AG20443 (cell line): ENCODE results near the gene KCNH4.
"Not testable (repeated sequence)": the region's sequence is repeated elsewhere in the genome, so short reads cannot be mapped to it uniquely, and the experiment has no call there.

ENCODE experiments used
- DNase-seq: peaks from one replicate; pipeline ENCODE4 v3.0.0; 2012; ENCODE audit warnings: low spot score, mixed read lengths

KCNH4 gene

DNA sequence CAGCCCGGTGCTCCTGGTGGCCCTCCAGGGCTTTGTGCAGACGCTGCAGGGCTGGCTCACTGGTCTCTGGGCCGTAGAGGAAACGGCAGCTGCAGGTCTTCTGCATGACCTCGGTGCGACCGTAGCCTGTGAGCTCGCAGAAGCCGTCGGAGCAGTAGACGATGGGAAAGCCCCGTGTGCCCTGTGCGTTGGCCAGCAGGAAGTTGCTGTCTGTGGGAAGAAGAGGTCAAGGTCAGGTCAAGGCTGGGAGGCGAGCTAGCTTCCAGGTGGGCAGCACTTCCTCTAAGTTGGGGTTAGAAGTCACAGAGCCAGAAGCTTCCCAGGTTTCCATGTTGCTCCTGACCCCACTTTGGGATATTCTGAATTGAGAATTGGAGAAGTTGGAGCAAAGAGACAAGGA is 2.1 kb downstream of the KCNH4 start:
- no peak for DNase-seq

DNA sequence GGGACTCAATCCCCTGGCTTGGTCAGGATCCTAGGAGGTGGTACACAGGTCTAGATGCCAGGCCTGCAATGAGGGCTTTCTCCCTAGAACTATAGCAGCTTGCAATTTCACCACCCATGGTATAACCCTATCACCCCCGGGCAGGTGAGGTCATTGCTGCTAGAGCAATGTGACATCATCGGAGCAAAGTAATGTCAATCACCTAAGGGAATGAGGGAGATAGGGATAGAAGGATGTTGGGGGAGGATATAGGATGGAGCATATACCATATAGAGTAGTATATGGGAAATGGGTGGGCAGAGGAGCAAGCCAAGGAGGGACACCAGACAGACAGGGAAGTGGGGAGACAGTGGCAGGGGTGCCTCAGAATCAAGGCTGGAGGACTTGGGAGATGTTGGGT is 3.3 kb downstream of the KCNH4 start:
- DNase-seq: no peak

DNA sequence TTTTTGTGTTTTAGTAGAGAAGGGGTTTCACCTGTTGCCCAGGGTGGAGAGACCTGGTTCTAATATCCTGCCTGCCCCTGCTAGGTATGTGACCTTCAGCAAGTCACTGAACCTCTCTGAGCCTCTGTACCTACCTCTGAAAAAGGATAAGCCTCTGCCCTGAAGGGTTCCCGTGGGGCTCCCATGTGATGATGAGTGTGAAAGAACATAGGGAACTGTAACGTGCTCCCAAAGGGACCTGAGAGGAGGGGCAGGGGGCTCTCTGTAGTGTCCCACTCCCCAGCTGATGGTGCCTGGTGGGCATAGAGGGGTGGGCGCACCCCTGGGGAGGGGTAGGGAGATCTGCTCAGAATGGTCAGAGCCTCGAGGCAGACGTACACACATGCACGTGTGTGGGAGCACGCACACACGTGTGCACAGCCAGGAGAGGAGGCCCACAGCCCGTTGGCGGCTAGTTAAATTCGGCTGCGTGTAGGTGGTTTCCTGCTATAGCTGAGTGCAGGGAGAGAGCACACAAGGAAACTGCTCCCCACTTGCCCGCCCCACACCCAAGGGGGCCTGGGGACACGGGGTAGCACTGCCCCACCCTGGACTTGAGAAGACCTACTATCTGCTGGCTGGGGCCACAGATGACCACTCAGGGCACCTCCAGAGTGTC is 6.7 kb downstream of the KCNH4 start:
- no peak for DNase-seq

DNA sequence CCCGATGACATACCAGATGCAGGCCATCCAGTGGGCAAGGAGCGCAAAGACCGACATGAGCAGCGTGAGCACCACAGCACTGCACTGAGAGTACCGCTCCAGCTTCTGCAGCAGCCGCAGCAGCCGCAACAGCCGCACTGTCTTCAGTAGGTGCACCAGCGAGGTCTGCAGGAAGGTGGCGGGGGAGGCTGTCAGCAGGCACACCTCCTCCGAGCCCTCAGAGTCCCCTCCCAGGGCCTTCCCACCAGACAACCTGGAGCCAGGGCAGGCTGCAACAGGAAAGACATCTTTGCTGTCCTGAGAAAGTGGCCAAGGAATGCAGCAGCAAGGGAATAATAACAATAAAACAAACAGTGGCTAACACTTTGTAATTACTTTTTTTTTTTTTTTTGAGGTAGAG is 9.1 kb downstream of the KCNH4 start:
- DNase-seq: no peak

DNA sequence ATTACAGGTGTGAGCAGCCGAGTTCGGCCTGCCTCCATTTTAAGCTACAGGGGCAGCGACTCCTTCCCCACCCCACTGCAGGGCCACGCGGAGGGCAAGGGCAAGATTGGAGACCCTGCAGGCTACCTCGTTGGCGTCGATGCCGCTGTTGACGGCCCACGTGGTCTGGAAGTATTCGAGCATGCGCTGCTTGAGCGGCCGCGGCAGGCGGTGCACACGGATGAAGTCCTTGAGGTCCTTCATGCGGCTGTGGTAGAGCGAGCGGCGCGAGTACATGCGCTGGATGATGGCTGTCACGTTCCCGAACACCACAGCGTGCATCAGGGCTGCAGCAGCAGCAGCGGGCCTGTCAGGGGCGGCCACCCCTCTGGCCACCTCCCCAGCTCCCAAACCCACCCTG is 11.6 kb downstream of the KCNH4 start:
- no peak for DNase-seq

DNA sequence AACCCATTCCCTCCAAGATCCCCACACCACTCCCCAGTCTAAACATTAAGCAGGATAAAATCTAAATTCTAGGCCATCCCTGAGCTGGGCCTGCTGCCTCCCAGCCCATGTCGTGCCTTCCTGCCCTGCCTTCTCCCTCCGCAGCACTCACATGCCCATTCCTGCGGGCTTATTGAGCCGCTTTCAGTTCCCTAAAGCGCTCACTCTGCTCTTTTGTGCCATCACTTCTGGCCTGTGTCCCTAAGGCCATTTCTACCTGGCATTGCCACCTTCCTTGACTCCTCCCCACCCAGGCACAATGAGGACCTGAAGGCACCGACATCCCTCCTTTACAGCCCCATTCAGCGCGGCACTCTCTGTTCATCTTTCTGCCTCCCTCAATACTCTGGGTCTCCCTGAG is 13.1 kb downstream of the KCNH4 start:
- no peak for DNase-seq

DNA sequence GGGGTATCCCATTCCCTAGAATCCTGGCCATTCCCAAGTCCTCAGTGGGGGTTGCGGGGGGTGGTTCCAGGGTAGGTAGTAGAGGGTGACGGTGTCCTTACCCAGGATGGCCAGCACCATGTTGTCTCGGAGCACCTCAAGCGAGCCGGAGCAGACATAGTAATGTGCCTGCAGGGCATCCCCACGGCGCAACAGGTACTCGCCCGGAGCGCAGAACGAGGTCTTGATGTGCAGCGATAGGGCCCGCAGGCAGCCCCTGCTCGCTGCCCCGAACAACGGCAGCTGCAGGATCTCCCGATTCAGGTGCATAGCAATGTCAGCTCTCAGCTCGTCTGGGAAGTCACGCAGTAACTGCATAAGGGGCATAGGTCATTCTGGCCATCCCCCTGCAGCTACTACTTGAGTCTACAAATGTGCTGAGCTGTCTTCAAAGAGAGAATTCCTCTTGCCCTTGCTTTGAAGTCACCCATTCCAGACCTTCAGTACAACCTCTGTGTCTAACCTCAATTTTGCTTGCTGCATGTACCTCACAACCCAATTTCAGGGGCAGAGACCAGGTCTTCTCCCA is 14.7 kb downstream of the KCNH4 start:
- DNase-seq: no peak

DNA sequence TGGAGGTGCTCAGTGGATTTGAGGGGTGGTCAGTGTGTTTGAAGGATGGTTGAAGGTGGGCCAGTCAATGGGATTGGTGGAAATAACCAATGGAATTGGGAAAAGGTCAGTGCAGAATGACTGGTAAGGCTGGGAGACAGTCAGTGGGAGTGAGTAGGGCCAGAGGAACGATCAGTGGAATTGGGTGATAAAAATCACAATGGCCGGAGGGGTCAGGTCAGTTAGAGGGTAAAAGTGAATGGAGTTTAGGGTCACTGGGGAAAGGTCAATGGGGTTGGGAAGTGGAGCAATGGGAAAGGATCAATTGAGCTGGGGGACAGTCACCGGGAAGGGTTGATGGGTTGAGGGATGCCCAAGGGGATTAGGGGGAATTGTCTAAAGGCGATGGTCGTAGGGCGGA is 15.2 kb downstream of the KCNH4 start:
- DNase-seq: no peak

DNA sequence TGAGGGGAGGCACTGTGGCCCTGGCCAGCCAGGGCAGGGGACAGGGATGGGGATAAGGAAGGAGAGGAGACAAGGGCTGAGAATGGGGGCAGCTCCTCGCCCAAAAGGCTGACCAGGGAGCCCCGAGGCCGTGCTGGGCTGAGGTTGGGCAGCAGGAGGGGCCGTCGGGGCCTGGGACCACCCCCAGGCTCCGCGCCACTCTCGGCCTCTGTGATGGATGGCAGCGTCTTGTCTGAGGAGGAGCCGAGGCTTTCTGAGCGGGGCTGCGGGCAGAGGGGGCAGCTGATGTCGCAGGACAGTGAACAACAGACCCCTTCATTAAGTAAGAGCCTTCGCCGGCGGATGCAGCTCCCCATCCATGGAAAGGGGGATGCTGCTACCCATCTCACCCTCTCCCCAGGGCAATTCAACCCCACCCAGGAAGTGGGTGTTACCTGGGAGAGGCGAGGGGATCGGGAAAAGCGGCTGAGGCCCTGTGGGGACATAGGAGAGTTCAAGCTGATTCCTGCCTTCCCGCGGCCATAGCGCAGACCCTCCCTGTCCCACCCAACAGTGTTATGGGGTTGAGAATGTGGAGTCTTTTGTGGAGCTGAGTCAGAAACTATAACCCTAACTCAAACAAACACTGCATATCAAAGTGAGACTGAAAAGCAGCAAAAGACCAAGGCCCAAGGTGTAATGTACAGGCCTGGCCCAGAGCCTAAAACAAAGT is 17.1 kb downstream of the KCNH4 start:
- DNase-seq: no peak

DNA sequence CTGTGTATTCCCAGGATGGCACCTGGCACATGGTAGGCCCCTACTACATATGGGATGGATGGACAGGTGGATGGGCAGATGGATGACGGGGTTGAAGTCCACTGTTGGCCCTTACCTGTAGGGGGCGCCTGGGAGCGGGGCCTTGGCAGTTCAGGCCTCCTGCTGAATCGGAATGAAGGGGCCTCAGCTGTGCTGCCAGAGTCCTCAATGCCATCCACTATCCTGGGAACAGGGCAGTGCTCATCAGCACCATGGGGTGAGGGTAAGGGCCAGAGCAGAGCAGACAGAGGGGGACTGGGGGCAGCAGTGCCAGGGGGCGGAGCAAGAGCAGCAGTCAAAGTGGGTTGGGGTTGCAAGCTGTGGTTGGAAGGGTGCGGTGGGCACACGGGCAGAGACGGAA is 17.8 kb downstream of the KCNH4 start:
- no peak for DNase-seq

DNA sequence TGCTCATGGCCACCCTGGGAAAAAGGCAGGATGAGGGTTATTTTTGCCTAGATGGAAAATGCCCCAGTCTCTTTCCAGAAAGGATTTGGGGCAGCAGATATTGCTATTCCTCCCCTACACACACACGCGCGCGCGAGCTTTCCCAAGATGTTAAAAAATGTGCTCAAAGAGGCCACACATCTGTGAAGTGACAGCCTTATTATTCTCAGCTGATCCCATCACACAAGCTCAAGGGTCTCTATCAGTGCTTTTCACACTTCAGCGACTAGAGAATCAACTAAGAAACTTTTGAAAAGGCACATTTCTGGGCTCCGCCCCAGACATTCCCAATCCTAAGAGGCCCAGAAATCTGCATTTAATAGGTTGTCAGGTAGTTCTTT is 20.4 kb downstream of the KCNH4 start:
- no peak for DNase-seq

DNA sequence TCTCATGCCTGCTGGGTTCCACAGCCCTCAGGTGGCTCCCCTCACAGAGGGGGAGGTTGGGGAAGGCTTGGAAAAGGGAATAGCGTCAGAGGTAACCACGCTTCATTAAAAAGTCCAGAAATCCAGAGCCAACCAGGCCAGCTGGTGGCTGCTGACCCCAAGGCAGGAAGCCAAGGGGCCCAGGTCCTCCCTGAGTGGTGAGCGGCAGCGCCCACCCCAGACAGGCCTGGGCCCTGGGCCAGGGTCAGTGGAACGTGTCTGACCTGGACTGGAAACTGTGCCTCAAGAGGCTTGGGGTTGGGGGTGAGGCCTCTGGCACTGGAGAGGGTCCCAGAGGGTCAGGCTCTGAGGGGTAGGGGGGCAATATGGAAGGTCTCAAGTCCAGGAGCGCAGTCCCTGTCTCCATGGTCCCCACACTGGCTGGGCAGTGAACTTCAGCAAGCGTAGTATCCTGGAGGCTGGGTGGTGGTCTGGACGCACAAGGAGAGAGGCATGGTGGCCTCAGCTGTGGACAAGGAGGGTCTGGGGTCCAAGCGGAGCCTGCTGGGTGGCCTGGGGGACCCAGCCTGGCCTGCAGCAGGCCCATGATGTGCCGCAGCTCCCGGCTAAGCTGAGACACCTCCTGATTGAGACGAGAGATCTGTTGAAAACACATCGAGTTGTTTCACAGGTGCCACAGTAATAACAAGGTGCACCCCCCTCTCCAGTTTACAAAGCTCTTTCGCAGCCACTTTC is 21.0 kb downstream of the KCNH4 start:
- no peak for DNase-seq

DNA sequence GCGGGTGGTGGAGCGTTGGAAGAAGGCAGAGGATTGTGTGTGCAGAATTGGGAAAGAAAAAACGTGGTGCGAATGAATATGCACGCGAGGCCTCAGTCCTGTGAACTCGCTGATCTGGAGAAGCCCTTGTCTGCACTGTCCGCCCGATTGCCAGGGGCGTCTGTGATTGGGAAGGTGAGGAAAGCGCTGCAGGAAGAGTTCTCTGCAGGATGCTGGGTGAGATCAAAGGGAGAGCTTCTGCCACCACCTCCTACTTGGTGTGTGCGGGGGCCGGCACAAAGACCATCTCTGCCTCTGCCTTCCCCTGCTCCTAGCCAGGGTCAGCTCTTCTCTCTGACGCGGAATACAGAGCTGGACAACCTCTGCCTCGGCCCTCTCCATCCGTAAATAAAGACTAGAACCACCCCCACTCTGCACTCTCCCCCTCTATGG is 25.3 kb downstream of the KCNH4 start:
- DNase-seq: no peak

DNA sequence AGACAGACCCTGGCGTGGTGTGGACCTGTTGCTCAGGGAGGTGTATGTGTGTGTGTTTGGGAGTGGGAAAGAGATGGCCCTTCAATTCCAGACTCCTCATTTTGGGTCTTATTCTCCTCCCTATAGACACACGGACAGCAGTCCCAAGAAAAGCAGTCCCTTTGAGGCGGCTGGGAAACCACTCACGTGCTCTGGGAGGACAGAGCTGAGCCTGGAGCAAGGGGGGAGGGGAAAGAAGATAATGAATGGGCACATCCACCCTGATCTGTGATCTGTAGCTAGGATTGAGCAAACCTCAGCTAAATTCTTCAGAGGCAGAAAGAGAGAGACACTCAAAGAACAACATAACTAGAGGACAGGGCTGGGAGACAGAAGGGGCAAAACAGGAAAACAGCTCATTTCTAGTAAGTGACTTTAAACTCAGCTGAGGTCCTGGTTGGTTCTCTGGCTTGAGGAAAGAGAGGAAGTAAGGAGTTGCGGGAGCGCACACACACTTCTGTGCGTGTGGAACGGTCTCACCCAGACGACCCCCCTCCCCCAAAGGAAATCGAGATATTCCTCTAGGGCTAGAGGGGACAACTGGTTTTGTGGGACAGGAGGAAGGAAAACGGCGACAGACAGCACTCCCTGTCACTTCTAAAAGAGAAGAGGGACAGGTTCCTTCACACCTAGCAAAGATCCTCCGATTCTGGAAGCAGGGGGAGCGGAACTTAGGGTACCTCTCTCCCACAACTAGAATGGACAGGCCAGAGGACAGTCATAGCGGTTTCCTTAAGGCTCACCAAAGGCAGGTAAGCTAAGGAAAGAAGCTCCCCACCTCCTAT is 26.8 kb downstream of the KCNH4 start:
- no peak for DNase-seq

DNA sequence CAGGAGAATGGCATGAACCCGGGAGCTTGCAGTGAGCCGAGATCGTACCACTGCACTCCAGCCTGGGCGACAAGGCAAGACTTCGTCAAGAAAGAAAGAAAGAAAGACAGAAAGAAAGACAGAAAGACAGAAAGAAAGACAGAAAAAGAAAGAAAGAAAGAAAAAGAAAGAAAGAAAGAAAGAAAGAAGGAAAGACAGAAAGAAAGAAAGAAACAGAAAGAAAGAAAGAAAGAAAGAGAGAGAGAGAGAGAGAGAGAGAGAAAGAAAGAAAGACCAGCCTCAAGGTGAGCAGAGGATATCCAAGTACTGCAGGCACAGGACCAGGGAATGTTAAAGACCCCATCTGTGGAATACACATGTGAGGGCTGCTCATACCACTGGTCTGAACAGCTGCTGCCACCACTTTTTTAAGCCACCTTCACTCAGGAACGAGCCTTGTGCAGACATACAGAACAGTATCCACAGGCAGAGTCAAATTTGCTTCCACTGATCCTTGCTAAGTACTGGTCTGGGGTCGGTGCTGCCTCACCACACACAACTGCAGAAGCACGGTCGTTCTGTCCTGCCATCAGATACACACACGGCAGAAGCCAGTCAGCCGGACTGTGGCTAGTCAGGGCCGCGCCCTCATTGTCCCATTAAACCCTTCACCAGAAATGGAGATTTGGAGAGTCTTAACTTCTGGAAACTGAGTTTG is 33.9 kb downstream of the KCNH4 start:
- DNase-seq: no peak

DNA sequence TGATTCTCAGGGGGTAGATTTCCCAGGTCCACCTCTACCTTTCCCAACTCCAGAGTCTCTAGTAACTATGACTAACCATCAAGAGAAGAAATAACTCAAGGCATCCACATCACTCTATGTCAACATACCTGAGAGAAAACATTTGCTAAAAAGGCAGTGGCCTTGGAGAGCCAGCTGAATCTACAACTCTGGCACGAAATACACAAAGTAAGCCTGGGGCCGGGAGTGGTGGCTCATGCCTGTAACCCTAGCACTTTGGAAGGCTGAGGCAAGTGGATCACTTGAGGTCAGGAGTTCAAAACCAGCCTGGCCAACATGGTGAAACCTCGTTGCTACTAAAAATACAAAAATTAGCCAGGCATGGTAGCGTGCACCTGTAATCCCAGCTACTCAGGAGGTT is 37.8 kb downstream of the KCNH4 start:
- not testable (repeated sequence) for DNase-seq

DNA sequence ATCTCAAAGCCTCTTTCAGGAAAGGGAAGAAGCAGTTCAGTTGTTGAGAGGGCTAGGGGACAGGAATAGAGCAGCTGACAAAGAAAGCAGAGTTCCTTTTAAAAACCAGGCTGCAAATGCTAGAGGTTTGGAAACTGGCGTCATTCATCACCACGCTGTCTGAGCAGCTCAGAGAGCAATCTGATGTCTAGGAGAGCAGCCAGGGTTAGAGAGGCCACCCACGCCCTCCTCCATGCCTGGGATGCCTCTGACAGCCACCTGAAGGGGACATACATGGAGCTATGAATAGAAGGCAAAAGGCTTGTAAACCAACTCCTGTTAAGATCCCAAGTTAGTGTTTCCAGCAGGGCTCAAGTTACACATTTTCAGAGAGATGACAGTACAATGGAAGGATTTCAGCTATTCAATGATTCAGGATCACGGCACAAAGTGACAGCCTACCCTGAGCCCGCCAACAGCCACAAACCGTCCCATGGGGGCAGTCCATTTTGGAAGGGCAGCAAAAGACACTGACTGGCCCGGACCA is 38.5 kb downstream of the KCNH4 start:
- peak; percentile 84 for DNase-seq

DNA sequence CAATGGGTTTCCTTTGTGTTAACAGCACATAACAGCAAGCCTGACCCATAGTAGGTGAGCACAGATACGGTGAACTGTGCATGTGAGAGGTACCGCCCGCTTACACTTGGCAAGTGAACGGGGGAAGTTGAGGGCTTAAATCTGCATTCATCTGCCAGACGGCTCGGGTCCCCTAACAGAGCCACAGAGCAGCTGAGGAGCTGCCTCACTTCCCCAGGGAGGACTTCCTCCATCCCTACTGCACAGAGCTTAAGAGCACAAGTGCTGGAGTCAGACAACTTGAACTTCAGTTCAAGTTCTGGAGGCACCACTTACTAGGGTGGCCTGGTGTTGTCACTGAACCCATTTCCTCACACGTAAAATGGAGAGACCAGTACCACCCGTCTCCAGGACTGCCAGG is 39.6 kb downstream of the KCNH4 start:
- DNase-seq: no peak

DNA sequence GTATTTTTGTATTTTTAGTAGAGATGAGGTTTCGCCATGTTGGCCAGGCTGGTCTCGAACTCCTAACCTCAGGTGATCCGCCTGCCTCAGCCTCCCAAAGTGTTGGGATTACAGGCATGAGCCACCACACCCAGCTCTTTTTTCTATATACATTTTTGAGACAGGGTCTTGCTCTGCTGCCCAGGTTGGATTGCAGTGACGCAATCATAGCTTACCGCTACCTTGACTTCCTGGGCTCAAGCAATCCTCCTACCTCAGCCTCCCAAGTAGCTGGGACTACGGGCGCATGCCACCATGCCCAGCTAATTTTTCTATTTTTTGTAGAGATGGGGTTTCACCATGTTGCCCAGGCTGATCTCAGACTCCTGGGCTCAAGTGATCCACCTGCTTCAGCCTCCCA is 40.3 kb downstream of the KCNH4 start:
- DNase-seq: not testable (repeated sequence)

DNA sequence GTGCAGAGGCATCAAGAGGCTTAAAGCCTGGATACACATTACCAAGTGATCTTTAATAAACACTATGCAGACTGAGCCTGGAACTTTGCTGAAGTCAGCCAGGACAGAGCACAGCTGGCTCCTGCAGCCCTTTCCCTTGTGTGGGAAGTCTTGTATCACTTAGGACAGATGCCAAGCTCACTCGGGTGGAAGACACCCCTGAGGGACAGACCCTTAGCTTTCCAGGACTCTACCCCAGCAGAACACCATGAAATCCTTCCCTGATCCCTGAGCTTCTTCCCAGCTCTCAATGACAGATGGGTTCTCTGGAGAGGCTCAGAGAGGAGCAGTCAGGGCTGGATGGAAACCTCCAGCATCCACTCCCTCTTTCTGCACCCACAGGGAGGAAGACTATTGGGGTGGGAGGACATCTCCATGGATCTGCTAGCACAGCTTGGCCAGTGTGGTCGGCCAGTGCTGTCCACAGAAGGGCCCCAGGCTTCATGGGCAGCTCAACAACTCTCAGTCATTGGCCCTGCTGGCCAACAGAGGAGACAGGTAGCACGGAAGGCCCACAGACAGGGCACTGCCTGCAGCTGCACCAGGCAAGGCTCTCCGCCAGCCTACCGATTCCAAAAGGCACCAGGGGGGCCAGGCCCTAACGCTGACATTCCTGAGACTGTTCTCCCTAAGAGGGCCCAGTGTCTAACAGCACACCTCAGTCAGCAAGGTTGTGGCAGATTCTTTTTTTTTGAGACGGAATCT is 42.0 kb downstream of the KCNH4 start:
- DNase-seq: no peak

DNA sequence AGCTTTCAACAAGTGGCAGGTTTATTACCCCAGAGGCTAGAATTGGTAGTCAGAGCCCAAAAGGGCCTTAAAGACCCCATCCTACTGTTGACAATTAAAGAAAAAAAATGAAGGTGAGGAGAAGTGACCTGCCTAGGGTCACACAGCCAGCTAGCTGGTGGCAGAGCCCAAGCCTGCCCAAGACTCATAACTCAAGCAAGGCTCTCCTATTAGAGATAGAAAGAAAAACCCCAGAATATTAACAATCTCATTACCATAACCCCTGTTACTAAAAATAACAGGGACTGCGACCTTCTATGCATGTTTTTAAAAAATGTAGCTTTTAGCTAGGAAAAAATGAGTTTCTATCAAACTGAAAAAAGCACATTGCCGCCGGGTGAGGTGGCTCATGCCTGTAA is 44.3 kb downstream of the KCNH4 start:
- DNase-seq: no peak
